Activated naive CD8-positive, alpha-beta T cell treated with anti-CD3 and anti-CD28 coated beads, Interleukin-2, amount 10 ng/mL, durations not matched to agents 7 days and 5 days (primary cell): ENCODE measurements around the gene TXN. TPM values are rescaled to one million over a fixed set of nuclear protein-coding genes. Genes with fewer than 3 reads are reported as not detected.
"Not testable (repeated sequence)": the region's sequence is repeated elsewhere in the genome, so short reads cannot be mapped to it uniquely, and the experiment has no call there.

Experiments
- ATAC-seq: fragments of 150-1000 bp; cut with Tn5 transposase; one replicate; pipeline ENCODE4 v1.10.0; 2021; ENCODE audit warnings: low read depth, moderate library complexity
- POLR2A ChIA-PET: fragments of 350-600 bp; sonication (Branson Sonifier 250); formaldehyde crosslinking; loops from one replicate; lab custom pipeline; 2021; ENCODE audit warnings: antibody characterized with exemption; lab: Charles Lee
- DNase-seq: peaks from one replicate; pipeline ENCODE4 v3.0.0; 2021
- H3K27ac Mint-ChIP-seq: one replicate; pipeline ENCODE4 v1.8.0; 2022; ENCODE audit warnings: mild to moderate bottlenecking, mixed read lengths
- H3K27me3 Mint-ChIP-seq: one replicate; pipeline ENCODE4 v1.8.0; 2022; ENCODE audit warnings: mild to moderate bottlenecking, moderate library complexity, mixed read lengths
- H3K36me3 Mint-ChIP-seq: one replicate; pipeline ENCODE4 v1.8.0; 2021; ENCODE audit warnings: mild to moderate bottlenecking, mixed read lengths
- H3K4me1 Mint-ChIP-seq: one replicate; pipeline ENCODE4 v1.8.0; 2021; ENCODE audit warnings: mixed read lengths
- H3K4me3 Mint-ChIP-seq: one replicate; pipeline ENCODE4 v1.8.0; 2022; ENCODE audit warnings: mild to moderate bottlenecking, moderate library complexity, mixed read lengths
- H3K9me3 Mint-ChIP-seq: one replicate; pipeline ENCODE4 v1.8.0; 2021; ENCODE audit warnings: mixed read lengths
- total RNA-seq, 2 experiments: library from RNA; stranded (reverse); gene quantifications; one replicate each; pipeline ENCODE4 v1.2.3, GENCODE V29; 2021

TXN gene
- total RNA-seq, 2 experiments from 2014 or later, result 135 to 141 TPM

DNA sequence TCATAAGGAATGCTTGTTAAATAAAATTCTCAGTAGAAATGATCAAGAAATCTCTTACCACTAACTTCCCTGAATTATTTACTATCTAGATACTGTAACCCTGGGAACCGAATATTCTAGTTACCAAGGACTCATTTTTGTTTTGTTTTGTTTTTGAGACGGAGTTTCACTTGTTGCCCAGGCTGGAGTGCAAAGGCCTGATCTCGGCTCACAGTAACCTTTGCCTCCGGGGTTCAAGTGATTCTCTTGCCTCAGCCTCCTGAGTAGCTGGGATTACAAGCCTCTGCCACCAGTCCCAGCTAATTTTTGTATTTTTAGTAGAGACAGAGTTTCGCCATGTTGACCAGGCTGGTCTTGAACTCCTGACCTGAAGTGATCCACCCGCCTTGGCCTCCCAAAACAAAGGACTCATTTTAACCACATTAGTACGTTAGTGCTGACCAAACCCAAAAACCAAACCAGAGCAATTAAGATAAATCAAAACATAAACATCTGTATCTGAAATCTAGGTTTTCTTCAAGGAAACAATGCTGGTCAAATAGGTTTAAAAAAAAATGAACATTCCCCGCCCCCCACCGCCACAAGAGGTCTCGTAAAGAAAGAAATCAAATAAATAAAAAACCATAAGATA, 3.7 kb downstream of the TXN start:
- POLR2A ChIA-PET, result no interaction called here
- no peaks in the 10 kb centered on the region for H3K27me3 Mint-ChIP-seq
- peaks cover 24% of the 10 kb centered on the region for H3K36me3 Mint-ChIP-seq

DNA sequence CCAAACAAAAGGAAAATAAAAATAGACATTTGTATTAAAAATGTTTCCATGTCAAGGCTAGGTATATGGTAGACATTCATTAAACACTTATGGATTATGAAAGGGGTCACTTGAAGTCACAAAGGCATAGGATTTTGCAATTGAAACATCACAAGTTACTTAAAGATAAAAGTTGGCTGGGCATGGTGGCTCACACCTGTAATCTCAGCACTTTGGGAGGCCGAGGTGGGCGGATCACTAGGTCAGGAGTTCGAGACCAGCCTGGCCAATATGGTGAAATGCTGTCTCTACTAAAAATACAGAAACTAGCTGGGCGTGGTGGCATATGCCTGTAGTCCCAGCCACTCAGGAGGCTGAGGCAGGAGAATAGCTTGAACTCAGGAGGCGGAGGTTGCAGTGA, 4.5 kb downstream of the TXN start:
- H3K27me3 Mint-ChIP-seq, ATAC-seq, POLR2A ChIA-PET, H3K27ac Mint-ChIP-seq, H3K4me3 Mint-ChIP-seq, H3K9me3 Mint-ChIP-seq, DNase-seq: not testable (repeated sequence)
- Mint-ChIP-seq H3K4me1 (peaks cover 29% of the 10 kb centered on the region), H3K36me3 (peaks cover 27% of the 10 kb centered on the region)

More for the DNA sequence above, 3.7 kb downstream of the TXN start:
- Mint-ChIP-seq H3K4me3 (no peak overlapping the region), H3K9me3 (no peaks in the 10 kb centered on the region), H3K27ac (no peak overlapping the region), H3K4me1 (peaks cover 36% of the 10 kb centered on the region)
- no peak for DNase-seq
- no peak for ATAC-seq

DNA sequence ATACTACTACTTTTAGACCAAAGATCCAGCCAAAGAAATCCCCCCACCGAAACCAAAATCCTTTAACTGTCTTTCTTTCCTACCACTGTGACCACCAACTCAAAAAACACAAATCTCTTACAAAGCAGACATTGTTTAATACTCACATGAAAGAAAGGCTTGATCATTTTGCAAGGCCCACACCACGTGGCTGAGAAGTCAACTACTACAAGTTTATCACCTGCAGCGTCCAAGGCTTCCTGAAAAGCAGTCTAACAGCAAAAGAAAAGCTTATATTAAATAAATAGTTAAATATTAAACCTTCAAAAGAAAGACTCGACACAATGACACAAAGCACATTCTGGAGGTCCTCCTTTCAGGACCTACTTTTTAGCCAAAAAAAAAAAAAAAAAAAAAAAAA, 5.1 kb downstream of the TXN start:
- Mint-ChIP-seq H3K36me3 (peaks cover 31% of the 10 kb centered on the region), H3K4me3 (no peak overlapping the region), H3K27me3 (no peaks in the 10 kb centered on the region), H3K4me1 (peaks cover 29% of the 10 kb centered on the region), H3K9me3 (no peaks in the 10 kb centered on the region), H3K27ac (no peak overlapping the region)
- no peak for DNase-seq
- ATAC-seq, result no peak
- POLR2A ChIA-PET, result interaction anchor here (0.7 kb wide), 1 partner anchor 329 kb away, joined by 7 read pairs; no protein-coding TSS in a partner anchor

DNA sequence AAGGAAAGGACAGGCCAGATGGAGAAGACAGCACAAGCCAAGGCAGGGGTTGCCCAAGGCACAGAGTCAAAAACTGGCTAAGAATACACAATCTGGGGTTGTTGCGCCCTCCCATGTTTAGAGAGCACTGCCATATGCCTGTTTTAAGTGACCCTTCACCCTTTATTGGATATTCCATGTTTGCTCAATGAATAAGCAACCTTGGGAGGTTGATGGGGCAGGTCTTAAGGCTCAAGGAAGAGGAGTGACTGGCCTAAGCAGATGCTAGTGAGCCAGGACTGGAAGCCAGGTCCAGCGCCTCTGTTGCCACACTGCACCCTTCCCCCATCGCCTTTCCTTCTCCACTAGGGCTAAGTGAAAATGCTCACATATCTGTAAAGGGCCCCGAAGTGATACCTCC, 6.7 kb downstream of the TXN start:
- Mint-ChIP-seq H3K4me3 (no peak overlapping the region), H3K4me1 (peaks cover 25% of the 10 kb centered on the region), H3K27ac (no peak overlapping the region), H3K27me3 (no peaks in the 10 kb centered on the region), H3K36me3 (peaks cover 32% of the 10 kb centered on the region), H3K9me3 (no peaks in the 10 kb centered on the region)
- ATAC-seq (no peak), DNase-seq (no peak)
- POLR2A ChIA-PET, result no interaction called here

DNA sequence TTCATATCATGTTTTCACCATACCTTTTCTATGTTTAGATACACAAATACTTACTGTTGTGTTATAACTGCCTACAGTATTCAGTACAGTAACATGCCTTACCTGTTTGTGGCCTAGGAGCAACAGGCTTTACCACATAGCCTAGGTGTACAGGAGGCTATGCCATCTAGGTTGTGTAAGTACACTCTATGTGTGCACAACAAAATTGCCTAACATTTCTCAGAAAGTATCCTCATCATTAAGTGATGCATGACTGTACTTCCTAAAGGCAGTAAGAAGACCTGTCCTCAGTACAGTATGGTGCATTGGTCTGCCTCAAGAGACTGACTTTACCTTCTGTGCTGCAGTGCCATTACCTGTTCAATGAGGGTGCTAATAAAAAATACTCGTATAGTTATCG, 7.9 kb downstream of the TXN start:
- Mint-ChIP-seq H3K36me3 (peaks cover 35% of the 10 kb centered on the region), H3K4me1 (peaks cover 17% of the 10 kb centered on the region), H3K4me3 (no peak overlapping the region), H3K27me3 (no peaks in the 10 kb centered on the region), H3K9me3 (no peaks in the 10 kb centered on the region), H3K27ac (no peak overlapping the region)
- DNase-seq, result no peak
- no peak for ATAC-seq
- POLR2A ChIA-PET, result no interaction called here

DNA sequence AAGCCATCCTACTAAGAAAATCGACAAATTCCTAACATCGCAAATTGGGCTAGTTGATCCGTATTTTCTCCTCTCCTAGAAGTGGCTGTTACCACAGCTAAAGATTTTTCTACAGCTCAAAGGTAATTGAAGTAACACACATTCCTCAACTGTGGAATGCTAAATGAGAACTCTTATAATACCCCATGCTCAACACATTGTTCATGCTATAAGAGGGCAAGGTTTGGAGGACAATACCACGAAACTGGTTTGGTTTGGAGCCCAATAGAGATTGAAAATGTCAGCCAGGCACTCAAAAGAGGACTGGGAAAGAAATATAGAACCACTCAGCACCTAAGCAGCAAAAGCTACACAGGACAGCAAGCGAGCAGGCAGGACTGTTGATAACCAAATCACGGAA, 10.1 kb downstream of the TXN start:
- Mint-ChIP-seq H3K27ac (no peak overlapping the region), H3K27me3 (no peaks in the 10 kb centered on the region), H3K9me3 (no peaks in the 10 kb centered on the region), H3K4me3 (no peak overlapping the region), H3K4me1 (peaks cover 10% of the 10 kb centered on the region), H3K36me3 (peaks cover 36% of the 10 kb centered on the region)
- DNase-seq, result no peak
- POLR2A ChIA-PET, result no interaction called here
- ATAC-seq, result no peak

DNA sequence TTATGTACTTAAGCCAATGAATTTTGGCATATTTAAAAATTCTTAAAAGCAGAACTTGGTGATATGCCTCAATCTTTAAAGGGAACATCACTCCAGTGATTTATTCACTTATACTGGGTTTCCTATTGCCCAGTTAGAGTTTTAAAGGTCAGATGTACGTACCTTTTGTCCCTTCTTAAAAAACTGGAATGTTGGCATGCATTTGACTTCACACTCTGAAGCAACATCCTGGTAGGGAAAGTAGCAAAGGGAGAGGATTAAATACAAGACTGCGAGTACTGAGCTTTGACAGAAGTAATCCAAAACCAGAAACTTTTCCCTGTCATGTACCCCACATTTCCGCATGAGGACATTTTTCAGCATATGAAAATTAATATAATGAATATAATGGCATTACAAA, 11.7 kb downstream of the TXN start:
- DNase-seq, result no peak

DNA sequence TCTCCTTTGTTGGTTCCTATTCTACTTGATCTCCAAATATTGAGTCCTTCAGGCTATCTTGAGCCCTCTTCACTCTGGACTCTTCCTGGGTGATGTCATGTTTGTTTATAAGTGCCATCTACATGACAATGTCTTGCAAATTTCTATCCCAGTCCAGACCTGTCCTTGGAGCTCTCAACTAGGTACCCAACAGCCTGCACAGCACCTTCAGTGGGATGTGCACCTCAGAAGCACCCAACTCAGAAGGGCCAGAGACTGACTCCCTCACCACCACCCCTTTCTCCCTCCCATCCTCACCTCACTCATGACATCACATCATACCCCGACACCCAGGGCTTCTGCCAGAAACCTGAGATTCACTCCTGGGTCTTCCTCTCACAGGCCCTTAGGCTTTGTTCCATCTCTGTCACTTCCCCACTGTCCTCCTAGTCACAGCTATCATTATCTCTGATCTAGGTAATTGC, 14.4 kb downstream of the TXN start:
- DNase-seq, result no peak
- no peak for ATAC-seq
- POLR2A ChIA-PET, result interaction anchor here (0.6 kb wide), 1 partner anchor 349 kb away, joined by 3 read pairs; no protein-coding TSS in a partner anchor
- no peaks in the 10 kb centered on the region for H3K27me3 Mint-ChIP-seq
- H3K27ac Mint-ChIP-seq, result no peak overlapping the region
- H3K9me3 Mint-ChIP-seq, result no peaks in the 10 kb centered on the region
- H3K4me3 Mint-ChIP-seq, result no peak overlapping the region
- H3K4me1 Mint-ChIP-seq, result no peaks in the 10 kb centered on the region
- peaks cover 17% of the 10 kb centered on the region for H3K36me3 Mint-ChIP-seq

More for the DNA sequence above, 11.7 kb downstream of the TXN start:
- Mint-ChIP-seq H3K36me3 (peaks cover 28% of the 10 kb centered on the region), H3K4me1 (peaks cover 3% of the 10 kb centered on the region), H3K27ac (no peak overlapping the region), H3K4me3 (no peak overlapping the region), H3K9me3 (no peaks in the 10 kb centered on the region), H3K27me3 (no peaks in the 10 kb centered on the region)
- no peak for ATAC-seq
- POLR2A ChIA-PET, result no interaction called here

DNA sequence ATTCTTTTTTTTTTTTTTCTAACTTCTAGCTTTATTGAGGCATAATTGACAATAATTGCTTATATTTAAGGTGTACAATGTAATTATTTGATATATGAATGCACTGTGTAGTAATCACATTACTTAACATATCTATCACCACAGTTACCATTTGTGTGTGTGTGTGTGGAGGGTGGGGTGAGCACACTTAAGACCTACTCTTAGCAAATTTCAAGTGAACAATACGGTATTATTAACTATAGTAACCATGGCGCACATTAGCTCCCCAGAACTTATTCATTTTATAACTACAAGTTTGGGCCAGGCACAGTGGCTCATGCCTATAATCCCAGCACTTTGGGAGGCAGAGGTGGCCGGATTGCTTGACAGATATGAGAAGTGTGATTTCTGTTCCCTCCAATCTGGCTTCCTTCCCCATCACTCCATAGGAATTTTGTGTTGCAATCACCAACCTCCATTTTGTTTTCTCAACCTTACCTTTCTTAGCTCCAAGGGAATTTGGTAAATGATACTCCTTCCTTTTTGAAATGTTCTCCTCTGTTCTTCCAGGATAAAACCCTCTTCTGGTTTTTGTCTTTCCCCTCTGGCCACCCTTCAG, 14.9 kb downstream of the TXN start:
- H3K27me3 Mint-ChIP-seq, result no peaks in the 10 kb centered on the region
- no peak for DNase-seq
- peaks cover 14% of the 10 kb centered on the region for H3K36me3 Mint-ChIP-seq
- POLR2A ChIA-PET, result no interaction called here
- ATAC-seq, result no peak
- H3K27ac Mint-ChIP-seq, result no peak overlapping the region
- H3K4me3 Mint-ChIP-seq, result no peak overlapping the region
- peaks cover 2% of the 10 kb centered on the region for H3K9me3 Mint-ChIP-seq
- no peaks in the 10 kb centered on the region for H3K4me1 Mint-ChIP-seq

DNA sequence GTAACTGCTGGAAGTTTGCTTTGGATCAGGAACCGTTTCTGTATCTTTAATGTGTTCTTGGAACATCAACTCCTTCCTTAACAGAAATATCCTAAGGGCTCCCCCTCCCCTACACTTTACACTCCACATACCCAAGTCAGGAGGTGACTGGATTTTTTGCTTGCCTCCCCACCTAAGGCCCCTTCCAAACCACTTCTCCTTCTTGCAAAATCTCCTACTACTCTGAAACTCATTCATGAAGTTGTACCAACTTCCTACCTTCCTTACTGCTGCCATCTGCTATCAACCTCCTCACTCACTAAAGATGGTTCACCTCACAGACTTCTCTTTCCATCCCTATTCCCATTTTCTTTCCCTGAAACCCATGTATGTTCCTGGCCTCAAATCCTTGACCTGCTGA, 16.1 kb downstream of the TXN start:
- POLR2A ChIA-PET, result no interaction called here
- no peak for ATAC-seq
- Mint-ChIP-seq H3K27ac (no peak overlapping the region), H3K4me1 (no peaks in the 10 kb centered on the region), H3K27me3 (no peaks in the 10 kb centered on the region), H3K4me3 (no peak overlapping the region), H3K36me3 (peaks cover 11% of the 10 kb centered on the region), H3K9me3 (peaks cover 2% of the 10 kb centered on the region)
- DNase-seq, result no peak

DNA sequence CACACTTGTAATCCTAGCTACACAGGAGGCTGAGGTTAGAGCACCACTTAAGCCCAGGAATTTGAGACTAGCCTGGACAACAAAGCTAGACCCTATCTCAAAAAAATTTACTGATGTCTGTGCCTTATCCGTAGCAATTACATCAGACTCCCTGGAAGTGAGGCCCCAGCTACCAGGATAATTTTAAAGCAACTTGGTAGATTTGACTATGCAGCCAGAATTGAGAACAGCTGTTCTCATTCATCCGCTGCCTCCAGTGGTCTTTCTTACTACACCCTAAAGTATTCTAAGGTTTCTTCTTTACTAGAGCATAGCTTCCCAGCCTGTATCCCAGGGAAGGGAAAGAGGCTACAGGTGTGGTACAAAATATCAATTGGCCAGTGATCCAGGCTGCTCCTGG, 28.0 kb downstream of the TXN start:
- POLR2A ChIA-PET, result no interaction called here
- DNase-seq, result no peak
- peaks cover 10% of the 10 kb centered on the region for H3K27me3 Mint-ChIP-seq
- H3K4me3 Mint-ChIP-seq, result no peak overlapping the region
- H3K36me3 Mint-ChIP-seq, result no peaks in the 10 kb centered on the region
- no peak overlapping the region for H3K27ac Mint-ChIP-seq
- H3K4me1 Mint-ChIP-seq, result no peaks in the 10 kb centered on the region
- H3K9me3 Mint-ChIP-seq, result no peaks in the 10 kb centered on the region
- no peak for ATAC-seq

DNA sequence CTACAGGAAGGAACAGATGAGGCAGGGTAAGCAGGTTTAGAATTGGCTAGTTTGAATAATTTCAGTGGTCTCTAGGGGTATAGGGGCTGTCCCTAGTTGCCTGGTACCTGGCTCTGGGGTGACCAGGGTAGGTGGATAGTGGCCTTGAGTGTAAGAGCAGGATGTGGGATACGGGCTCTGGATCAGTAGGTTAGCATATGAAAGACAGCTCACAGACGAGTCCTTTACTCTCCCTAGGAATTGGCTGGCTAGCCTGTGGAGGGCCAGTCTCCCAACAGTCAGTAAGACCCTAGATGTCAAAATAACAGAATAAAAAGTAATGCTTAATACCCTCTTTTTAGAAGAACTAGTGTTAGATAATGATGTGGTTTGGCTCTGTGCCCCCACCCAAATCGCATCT, 31.7 kb downstream of the TXN start:
- POLR2A ChIA-PET, result no interaction called here
- peaks cover 13% of the 10 kb centered on the region for H3K27me3 Mint-ChIP-seq
- no peak overlapping the region for H3K4me3 Mint-ChIP-seq
- H3K4me1 Mint-ChIP-seq, result no peaks in the 10 kb centered on the region
- no peak for ATAC-seq
- H3K27ac Mint-ChIP-seq, result no peak overlapping the region
- no peak for DNase-seq
- H3K9me3 Mint-ChIP-seq, result no peaks in the 10 kb centered on the region
- no peaks in the 10 kb centered on the region for H3K36me3 Mint-ChIP-seq

DNA sequence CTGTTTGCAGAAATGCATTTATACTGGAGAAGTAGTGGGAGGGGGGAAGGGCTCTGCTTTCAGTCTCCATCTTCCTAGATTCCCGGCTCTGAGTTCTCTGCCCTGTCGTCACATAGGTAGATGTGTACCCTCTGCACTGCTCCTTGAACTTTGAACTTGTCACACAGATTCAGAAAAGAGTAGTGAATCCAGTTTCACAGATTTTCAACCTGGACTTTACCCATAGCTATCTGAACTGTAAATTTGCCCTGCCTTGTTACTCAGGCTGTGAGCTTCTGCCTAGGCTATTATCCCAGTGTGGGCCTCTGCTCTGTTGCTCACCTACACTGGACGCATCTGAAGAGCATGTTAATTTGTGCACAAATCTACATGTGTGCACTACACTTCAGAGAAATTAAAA, 35.5 kb downstream of the TXN start:
- no peaks in the 10 kb centered on the region for H3K9me3 Mint-ChIP-seq
- H3K36me3 Mint-ChIP-seq, result no peaks in the 10 kb centered on the region
- H3K27me3 Mint-ChIP-seq, result peaks cover 24% of the 10 kb centered on the region
- no peak overlapping the region for H3K27ac Mint-ChIP-seq
- ATAC-seq (no peak), DNase-seq (no peak)
- H3K4me1 Mint-ChIP-seq, result peaks cover 2% of the 10 kb centered on the region
- H3K4me3 Mint-ChIP-seq, result no peak overlapping the region
- POLR2A ChIA-PET, result no interaction called here

DNA sequence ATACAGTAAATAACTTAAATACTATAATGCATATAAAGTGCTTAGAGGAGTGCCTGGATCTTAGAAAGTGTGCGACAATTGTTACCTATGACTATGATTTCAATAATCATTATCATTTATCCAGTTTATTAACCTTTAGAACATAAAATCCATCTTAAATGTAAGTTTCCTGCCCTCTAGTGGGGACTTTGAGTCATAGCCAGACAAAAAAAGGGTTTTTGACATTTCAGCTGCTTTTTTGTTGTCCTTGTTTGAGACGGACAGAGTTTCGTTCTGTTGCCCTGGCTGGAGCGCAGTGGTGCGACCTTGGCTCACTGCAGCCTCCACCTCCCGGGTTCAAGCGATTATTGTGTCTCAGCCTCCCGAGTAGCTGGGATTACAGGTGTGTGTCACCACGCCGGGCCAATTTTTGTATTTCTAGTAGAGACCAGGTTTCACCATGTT, 38.6 kb downstream of the TXN start:
- ATAC-seq (no peak), DNase-seq (no peak)
- H3K27ac Mint-ChIP-seq, result no peak overlapping the region
- H3K27me3 Mint-ChIP-seq, result peaks cover 28% of the 10 kb centered on the region
- no peak overlapping the region for H3K4me3 Mint-ChIP-seq
- H3K4me1 Mint-ChIP-seq, result peaks cover 7% of the 10 kb centered on the region
- H3K36me3 Mint-ChIP-seq, result no peaks in the 10 kb centered on the region
- POLR2A ChIA-PET, result interaction anchor here (0.6 kb wide), 1 partner anchor 45 kb away, joined by 3 read pairs; no protein-coding TSS in a partner anchor
- H3K9me3 Mint-ChIP-seq, result no peaks in the 10 kb centered on the region
